ENCODE data around the gene THAP4. TPM values are rescaled to one million over a fixed set of nuclear protein-coding genes. Genes with fewer than 3 reads are reported as not detected.

THAP4 gene
- polyA plus RNA-seq, 4 donors: 57.6 to 75.1 (median 69.1) TPM

DNA sequence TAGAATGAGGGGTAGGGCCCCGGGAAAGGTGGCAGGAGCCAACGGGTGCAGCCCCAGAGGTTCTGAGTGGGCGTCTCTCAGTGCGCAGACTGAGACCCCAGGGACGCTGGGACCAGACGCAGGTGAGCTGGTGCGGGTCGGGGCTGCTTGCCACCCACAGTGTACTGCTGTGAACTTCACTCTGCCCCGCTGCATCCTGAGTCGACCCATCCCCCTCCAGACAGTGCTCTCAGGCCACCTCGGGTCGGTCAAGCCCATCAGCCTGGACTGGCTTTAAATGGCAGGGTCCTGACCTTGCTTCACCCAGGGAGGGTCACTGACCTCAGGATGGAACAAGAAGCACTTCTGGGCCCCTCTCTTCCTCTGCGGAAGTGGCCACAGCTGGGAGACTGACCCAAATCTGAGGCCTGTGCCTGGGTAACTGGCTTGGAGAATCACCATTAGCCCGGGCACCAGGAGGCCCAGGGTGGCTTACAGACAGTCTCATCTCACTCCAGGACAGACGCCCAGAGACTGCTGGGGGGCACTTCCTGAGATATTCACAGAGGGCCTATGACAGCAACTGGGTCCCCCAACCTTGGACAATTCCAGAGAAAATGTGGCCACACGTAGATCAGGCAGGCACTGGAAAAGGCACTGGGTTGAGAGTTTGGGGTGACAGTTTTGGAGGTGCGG lies 102.1 kb downstream of the THAP4 start:
- no peak for DNase-seq (ENCODE audit: low read depth in 4 of 4, low spot score in 2 of 4)

Other genes with a start within 250 kb of the THAP4 start
- 100 to 1,000 TPM; 189 to 222 (median 210) TPM for gene STK25, start 128.6 kb downstream of the THAP4 start, polyA plus RNA-seq (ENCODE audit: insufficient read length in 4 of 4)
- gene BOK, start 78.4 kb downstream of the THAP4 start, polyA plus RNA-seq (ENCODE audit: insufficient read length in 4 of 4): 10 to 100 TPM; 22.8 to 38.0 (median 25.3) TPM
- gene ATG4B, start 535 bp upstream of the THAP4 start, polyA plus RNA-seq (ENCODE audit: insufficient read length in 4 of 4): 100 to 1,000 TPM in 2 of 4 donors, 10 to 100 TPM in 2; 58.9 to 113 (median 87.1) TPM
- gene DTYMK, start 49.7 kb upstream of the THAP4 start, polyA plus RNA-seq (ENCODE audit: insufficient read length in 4 of 4): 10 to 100 TPM; 32.1 to 52.6 (median 51.0) TPM
- gene ING5, start 64.9 kb upstream of the THAP4 start, polyA plus RNA-seq (ENCODE audit: insufficient read length in 4 of 4): 10 to 100 TPM; 37.2 to 55.8 (median 43.1) TPM
- gene D2HGDH, start 97.5 kb upstream of the THAP4 start, polyA plus RNA-seq (ENCODE audit: insufficient read length in 4 of 4): 10 to 100 TPM; 27.3 to 59.6 (median 41.1) TPM
- under 1 TPM; 0.13 to 0.83 (median 0.45) TPM for gene GAL3ST2, start 139.7 kb upstream of the THAP4 start, polyA plus RNA-seq (ENCODE audit: insufficient read length in 4 of 4)
- 1 to 10 TPM; 1.2 to 4.1 (median 1.9) TPM for gene NEU4, start 172.0 kb upstream of the THAP4 start, polyA plus RNA-seq (ENCODE audit: insufficient read length in 4 of 4)
- gene PDCD1, start 221.7 kb upstream of the THAP4 start, polyA plus RNA-seq (ENCODE audit: insufficient read length in 4 of 4): under 1 TPM; 0.21 to 0.33 (median 0.29) TPM
- under 1 TPM in 1 of 4 donors, not detected in 3; 0.09 TPM for gene RTP5, start 232.6 kb upstream of the THAP4 start, polyA plus RNA-seq (ENCODE audit: insufficient read length in 4 of 4)